HG03039 (cell line): ENCODE data around the gene CDRT15.
"Not testable (repeated sequence)": the region's sequence is repeated elsewhere in the genome, so short reads cannot be mapped to it uniquely, and the experiment has no call there.

Experiments
- ATAC-seq: cut with Tn5 transposase; IDR thresholded peaks from one replicate; pipeline ENCODE4 v1.9.1; 2021; ENCODE audit warnings: mild to moderate bottlenecking, moderate library complexity; ENCODE audit not compliant: unreplicated experiment

Gene CDRT15

DNA sequence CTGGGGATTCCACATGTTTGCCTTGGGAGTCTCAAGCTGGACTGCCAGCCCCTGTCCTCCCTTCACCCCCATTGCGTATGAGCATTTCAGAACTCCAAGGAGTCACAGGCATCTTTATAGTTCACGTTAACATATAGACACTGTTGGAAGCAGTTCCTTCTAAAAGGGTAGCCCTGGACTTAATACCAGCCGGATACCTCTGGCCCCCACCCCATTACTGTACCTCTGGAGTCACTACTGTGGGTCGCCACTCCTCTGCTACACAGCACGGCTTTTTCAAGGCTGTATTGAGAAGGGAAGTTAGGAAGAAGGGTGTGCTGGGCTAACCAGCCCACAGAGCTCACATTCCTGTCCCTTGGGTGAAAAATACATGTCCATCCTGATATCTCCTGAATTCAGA, 28.9 kb downstream of the CDRT15 start:
- ATAC-seq, result no peak

GRCh38 chr17:14206891-14207290, 29.8 kb downstream of the CDRT15 start:
- no peak for ATAC-seq

GRCh38 chr17:14205992-14206461, 30.6 kb downstream of the CDRT15 start:
- no peak for ATAC-seq

- ATAC-seq, result no peak
These were observed 31.3 kb downstream of the CDRT15 start for GRCh38 chr17:14205380-14205779.

DNA sequence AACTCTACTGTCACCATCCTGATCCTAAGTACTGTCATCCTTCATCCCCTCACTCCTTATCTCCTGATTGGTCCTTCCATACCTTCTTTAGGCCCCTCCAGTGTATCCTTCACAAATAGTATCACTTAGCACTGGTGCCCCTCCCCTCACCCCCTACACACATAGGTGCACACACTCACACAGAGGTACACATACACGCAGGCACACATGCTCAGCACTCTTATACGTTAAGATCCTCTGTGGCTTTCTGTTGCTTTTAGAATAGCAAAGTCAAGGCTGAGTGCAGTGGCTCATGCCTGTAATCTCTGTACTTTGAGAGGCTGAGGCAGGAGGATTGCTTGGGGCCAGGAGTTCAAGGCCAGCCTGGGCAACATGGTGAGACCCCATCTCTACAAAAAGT, 32.1 kb downstream of the CDRT15 start:
- no peak for ATAC-seq

DNA sequence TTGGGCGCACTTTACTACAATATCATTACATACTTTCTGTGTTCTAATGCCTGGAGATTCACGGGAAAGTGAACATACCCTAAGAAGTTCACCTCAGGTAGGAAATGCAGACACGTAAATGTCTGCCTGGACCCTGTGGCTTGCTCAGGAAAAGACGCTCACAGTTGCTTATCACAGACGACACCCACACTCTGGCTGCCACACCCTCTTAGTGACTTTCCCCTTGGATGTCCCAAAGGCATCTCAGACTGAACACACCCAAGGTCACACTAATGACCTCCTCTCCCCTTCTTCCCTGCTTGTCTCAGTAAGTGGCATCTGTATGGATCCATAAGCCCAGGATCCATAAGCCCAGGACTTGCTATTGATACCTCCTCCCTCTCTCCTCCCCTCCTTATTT, 32.6 kb downstream of the CDRT15 start:
- no peak for ATAC-seq

- no peak for ATAC-seq
These were observed 33.3 kb downstream of the CDRT15 start for GRCh38 chr17:14203388-14203787.

DNA sequence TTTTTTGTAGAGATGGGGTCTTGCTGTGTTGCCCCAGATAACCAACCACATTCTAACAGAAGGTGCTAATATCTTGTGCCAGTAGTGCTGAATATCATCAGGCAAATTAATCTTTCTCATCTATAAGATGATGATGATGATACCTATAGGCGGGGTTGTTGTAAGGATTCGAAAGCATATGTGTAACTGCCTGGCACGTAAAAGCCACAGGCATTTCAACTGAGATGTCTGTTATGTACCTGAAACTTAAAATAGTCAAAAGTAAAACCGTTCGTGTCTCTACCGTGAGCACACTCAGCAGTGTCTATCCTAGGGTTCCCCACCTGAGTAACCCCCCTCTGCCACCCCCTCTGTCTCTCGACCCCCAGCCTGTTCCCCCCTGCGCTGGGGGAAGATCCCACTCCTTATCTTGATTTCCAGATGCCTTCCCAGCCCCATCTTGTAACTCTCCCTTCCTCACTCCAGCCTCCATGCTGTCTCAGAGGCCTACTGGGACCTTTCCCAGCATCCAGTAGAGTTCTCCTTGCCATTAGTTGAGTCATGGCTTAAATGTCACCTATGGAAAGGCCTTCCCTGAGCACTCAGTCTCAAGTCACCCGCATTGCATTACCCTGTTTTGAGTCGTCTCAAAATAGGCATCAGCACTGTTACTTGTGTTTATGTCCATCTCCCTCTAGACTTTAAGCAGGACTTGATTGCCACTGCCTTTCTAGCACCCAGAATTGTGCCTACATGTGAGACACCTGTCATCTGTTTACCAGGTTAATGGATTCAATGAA, 34.1 kb downstream of the CDRT15 start:
- no peak for ATAC-seq

DNA sequence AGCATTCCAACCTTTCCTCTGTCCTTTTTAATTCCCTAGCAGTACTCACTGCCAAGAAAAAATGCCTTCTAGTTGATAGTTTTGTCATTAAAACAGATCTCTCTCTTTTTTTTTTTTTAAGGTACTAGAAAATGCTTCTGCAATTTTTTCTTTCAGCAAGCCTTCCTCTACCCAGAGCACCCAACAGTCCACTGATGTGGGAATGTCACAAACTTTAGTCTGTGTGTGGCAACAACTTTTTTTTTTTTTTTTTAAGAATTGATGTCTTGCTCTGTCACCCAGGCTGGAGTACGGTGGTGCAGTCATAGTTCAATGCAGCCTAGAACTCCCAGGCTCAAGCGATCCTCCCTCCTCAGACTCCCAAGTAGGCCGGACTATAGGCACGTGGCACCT, 34.7 kb downstream of the CDRT15 start:
- no peak for ATAC-seq

GRCh38 chr17:14201021-14201987, 35.4 kb downstream of the CDRT15 start:
- no peak for ATAC-seq

DNA sequence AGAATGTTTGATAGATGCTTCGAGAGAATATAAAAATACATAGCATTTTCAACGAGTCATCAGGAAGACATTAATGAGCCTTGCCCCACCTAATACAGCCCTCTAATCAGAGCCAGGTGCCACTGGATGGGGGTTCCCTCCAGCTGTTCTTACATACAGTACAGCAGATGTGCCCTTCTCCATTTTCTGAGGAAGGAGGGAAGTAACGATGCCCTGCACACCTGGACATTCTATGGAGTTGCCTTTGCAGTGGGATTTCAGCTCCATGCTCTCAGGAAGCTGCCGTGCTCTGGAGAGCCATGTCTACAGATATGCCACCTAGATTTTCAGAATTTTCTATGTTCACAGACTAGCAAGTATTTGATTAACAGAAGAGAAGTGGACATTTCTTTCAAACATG, 36.3 kb downstream of the CDRT15 start:
- ATAC-seq, result no peak

DNA sequence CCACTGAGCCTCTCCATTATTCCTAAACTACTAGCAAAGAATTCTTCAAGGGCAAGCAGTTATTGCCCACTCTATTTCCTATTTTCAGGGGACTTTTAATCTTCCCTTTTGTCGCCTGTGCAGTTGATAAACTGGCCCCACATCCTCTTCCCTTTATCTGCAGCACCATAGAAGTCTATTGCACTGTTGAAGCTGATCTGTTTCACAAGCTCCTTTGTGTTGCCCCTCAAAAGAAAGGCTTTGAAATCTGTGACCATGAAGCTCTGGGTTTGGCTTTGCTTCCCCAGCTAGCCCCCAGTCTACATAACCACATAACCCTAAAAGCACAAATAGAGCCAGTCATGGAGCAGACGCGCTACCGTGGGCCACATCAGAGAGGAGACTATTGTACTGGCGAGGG, 37.1 kb downstream of the CDRT15 start:
- no peak for ATAC-seq

DNA sequence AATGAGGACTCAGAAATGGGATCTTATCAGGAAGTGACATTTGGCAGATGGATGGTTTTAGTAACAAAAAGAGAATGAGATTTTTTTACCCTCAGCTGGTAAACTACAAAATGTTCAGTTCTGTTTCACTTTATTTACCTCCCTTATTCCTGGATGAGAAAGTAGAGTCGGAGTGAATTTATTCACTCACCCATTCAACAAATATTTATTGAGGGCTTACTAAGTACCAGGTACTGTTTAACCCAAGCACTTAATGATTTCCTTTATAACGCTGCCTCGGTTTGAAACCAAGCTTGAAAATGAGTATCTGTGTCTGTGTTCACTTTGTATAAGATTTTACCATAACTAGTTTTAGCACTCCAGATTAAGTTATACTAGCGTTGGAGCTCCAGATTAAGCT, 38.1 kb downstream of the CDRT15 start:
- ATAC-seq, result no peak

DNA sequence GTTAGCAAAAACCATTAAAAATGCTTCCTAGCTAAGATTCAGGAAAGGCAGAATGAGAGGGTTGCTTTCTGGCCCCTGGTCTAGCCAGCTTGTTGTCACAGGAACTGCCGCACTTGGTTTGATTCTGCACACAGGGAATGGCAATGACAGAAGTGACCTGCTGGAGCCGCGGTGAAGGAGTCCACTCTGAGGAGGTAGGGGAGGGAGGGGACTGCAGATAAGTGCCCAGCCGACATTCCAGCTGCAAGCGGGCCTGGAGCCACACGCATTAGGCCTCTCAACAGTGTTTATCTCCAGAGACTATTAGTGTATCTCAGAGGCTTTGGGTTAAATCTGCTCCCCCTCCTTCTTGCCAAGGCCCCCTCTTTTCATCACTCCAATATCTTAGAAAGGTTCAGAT, 38.6 kb downstream of the CDRT15 start:
- no peak for ATAC-seq

GRCh38 chr17:14197586-14197985, 39.1 kb downstream of the CDRT15 start:
- ATAC-seq, result no peak

DNA sequence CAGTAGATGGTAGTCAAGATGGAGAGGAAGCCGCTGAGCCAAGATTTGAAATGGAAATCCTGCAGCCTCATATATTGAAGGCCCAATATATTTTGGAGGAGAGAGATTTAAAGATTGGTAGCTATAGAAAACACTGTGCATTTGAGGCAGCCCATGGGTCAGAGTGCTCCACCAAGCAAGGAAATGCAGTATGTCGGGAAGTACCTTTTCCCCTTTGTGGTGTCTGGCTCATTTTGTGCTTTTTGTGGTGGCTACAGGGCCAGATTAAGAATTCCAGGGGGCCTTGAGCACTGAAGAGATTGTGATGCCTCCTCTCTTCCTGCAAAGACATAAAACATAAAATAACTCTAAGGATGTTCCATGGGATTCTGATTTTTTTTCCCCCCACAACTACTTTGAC, 39.6 kb downstream of the CDRT15 start:
- no peak for ATAC-seq

DNA sequence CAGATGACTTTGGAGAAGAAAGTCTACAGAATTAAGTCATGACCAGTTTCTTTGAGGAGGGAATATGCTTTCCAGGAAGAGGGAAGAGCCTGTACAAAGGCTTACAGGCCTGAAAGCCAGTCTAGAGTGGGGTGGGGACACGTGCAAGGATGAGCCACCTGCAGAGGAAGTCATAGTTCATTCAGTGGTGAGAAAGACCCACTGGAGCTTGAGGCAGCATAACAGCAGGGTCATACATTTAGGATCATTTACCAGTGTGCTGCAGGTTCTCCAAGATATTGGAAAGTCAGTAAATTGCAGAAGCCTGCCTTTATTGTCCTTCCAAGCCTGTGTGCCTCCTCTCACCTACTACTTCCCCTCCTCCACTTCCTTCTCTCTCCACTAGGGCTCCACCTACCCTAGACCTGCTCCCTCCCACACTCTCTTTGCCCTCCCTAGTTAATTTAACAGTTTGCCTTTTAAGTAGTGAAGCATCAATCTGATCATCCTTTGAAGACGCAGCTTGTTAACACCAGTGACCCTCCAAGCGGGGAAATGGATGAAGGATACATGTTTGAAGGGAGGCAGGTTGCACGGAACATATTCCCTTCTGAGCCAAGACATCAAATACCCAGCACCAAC, 40.2 kb downstream of the CDRT15 start:
- ATAC-seq, result no peak

DNA sequence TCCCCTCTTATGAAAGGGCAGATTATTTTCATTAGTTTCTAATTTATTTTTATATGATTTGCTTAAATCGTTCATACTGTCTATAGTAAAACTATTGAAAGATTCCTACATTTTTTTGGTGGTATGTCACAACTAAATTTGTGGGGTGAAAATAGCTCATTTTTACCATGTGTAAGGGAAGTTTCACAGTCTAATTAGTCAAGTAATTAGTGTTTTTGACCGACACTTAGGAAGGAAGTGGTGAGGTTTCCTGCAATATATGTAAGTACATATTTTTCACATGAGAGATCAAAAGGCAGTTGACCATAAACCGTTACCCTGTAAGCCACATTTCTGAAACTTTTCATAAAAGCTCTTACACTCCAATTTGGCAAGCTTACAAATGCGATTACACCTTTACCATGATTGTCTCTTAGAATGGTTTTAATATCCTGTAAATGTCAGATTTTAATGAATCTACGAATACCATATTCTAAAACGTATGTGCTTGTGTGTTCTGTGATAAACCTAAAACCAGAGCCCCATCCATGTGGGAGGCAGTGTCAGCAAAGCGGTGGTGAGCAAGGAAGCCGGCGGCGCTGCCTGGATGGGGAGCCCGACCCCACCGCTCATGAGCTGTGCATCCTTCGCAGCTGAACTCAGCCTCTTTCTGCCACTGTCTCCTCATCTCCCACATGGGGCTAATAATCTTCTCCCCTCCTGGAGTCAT, 43.9 kb downstream of the CDRT15 start:
- ATAC-seq, result not testable (repeated sequence)

DNA sequence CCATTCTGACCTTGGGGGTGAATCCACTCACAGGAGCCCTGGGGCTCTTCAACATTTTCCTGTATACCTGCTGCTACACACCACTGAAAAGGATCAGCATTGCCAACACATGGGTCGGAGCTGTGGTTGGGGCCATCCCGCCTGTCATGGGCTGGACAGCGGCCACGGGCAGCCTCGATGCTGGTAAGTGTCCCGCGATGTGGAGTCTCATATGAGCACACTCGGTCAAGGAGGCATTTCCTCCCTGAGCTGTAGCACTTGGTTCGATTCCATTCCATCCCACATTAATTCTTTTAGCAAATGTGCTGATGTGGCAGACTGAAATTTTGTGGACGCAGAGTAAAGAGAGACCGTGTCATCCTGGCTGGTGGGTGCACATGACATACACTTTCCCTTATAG, 44.6 kb downstream of the CDRT15 start:
- not testable (repeated sequence) for ATAC-seq

- not testable (repeated sequence) for ATAC-seq
These were observed 45.2 kb downstream of the CDRT15 start for GRCh38 chr17:14191469-14191868.

DNA sequence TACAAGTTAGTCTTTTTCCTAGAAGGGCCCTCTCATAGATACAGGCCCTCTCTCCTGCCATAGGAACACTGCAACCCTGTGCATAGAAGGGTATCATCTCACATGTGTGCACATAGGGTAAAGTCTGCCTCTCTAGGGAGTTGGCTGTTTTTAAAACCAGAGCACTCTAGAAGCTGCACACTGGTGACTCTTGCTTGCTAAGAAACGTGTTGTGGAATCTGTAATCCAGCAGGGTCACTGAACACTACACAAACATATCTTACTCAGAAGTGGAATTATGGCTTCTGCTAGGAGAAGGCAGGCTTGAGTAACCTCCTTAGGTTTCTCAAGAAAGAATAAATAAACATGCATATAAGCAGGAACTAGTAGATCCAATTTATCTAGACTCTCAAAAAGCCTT, 45.9 kb downstream of the CDRT15 start:
- not testable (repeated sequence) for ATAC-seq
